Measurements from ENCODE around the gene AKIP1.

- TF ChIP-seq EP300 (IDR thresholded peaks at IDR 0.05; ENCODE audit: low read depth) (no peak), POLR2A (IDR thresholded peaks at IDR 0.05) (no peak)
- TF ChIP-seq, protein P1, sequence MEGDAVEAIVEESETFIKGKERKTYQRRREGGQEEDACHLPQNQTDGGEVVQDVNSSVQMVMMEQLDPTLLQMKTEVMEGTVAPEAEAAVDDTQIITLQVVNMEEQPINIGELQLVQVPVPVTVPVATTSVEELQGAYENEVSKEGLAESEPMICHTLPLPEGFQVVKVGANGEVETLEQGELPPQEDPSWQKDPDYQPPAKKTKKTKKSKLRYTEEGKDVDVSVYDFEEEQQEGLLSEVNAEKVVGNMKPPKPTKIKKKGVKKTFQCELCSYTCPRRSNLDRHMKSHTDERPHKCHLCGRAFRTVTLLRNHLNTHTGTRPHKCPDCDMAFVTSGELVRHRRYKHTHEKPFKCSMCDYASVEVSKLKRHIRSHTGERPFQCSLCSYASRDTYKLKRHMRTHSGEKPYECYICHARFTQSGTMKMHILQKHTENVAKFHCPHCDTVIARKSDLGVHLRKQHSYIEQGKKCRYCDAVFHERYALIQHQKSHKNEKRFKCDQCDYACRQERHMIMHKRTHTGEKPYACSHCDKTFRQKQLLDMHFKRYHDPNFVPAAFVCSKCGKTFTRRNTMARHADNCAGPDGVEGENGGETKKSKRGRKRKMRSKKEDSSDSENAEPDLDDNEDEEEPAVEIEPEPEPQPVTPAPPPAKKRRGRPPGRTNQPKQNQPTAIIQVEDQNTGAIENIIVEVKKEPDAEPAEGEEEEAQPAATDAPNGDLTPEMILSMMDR (IDR thresholded peaks at IDR 0.05) = no peak
Measured at GRCh38 chr11:8927233-8927632, 16.2 kb downstream of the AKIP1 start.

Measured in transverse colon (tissue), 3 donors.